ENCODE results near the gene KRTAP6-1. TPM values are rescaled to one million over a fixed set of nuclear protein-coding genes. Genes with fewer than 3 reads are reported as not detected.

Gene KRTAP6-1
- total RNA-seq, 2 experiments from 2014 or later = not detected

GRCh38 chr21:30563630-30564029 lies 50.1 kb downstream of the KRTAP6-1 start:
- Mint-ChIP-seq H3K9me3 (ENCODE audit: low read depth) (no peaks in the 10 kb centered on the region), H3K27me3 (no peaks in the 10 kb centered on the region), H3K4me1 (no peaks in the 10 kb centered on the region), H3K36me3 (ENCODE audit: low read depth) (no peaks in the 10 kb centered on the region), H3K4me3 (no peak overlapping the region), H3K27ac (no peak overlapping the region)
- ATAC-seq (no peak), DNase-seq (no peak)
- POLR2A ChIA-PET = no interaction called here
- intact Hi-C loops (cut with DNase I, micrococcal nuclease) = no loop called here
- CTCF ChIA-PET = no interaction called here

Other genes with a start within 250 kb of the KRTAP6-1 start
- not detected for gene KRTAP13-2, start 241.7 kb downstream of the KRTAP6-1 start, total RNA-seq
- gene KRTAP13-1, start 217.9 kb downstream of the KRTAP6-1 start, total RNA-seq = not detected
- gene KRTAP13-3, start 188.0 kb downstream of the KRTAP6-1 start, total RNA-seq = not detected
- gene KRTAP13-4, start 183.7 kb downstream of the KRTAP6-1 start, total RNA-seq = not detected
- not detected for gene KRTAP15-1, start 173.7 kb downstream of the KRTAP6-1 start, total RNA-seq
- not detected for gene KRTAP19-1, start 133.6 kb downstream of the KRTAP6-1 start, total RNA-seq
- gene KRTAP19-2, start 126.5 kb downstream of the KRTAP6-1 start, total RNA-seq = not detected
- gene KRTAP19-3, start 121.9 kb downstream of the KRTAP6-1 start, total RNA-seq = not detected
- gene KRTAP19-4, start 116.8 kb downstream of the KRTAP6-1 start, total RNA-seq = not detected
- gene KRTAP19-5, start 111.8 kb downstream of the KRTAP6-1 start, total RNA-seq = not detected
- gene KRTAP19-6, start 72.1 kb downstream of the KRTAP6-1 start, total RNA-seq = not detected
- gene KRTAP19-7, start 52.6 kb downstream of the KRTAP6-1 start, total RNA-seq = not detected
- gene KRTAP22-2, start 23.5 kb downstream of the KRTAP6-1 start, total RNA-seq = not detected
- gene KRTAP6-3, start 21.5 kb downstream of the KRTAP6-1 start, total RNA-seq = not detected
- gene KRTAP6-2, start 15.0 kb downstream of the KRTAP6-1 start, total RNA-seq = not detected
- gene KRTAP22-1, start 12.8 kb downstream of the KRTAP6-1 start, total RNA-seq = not detected
- not detected for gene KRTAP20-1, start 2.5 kb upstream of the KRTAP6-1 start, total RNA-seq
- gene KRTAP20-4, start 6.7 kb upstream of the KRTAP6-1 start, total RNA-seq = not detected
- gene KRTAP20-2, start 21.3 kb upstream of the KRTAP6-1 start, total RNA-seq = not detected
- gene KRTAP20-3, start 28.9 kb upstream of the KRTAP6-1 start, total RNA-seq = not detected
- gene KRTAP21-3, start 104.8 kb upstream of the KRTAP6-1 start, total RNA-seq = not detected
- gene KRTAP21-2, start 133.3 kb upstream of the KRTAP6-1 start, total RNA-seq = not detected
- gene KRTAP21-1, start 141.5 kb upstream of the KRTAP6-1 start, total RNA-seq = not detected
- not detected for gene KRTAP8-1, start 199.3 kb upstream of the KRTAP6-1 start, total RNA-seq
- not detected for gene KRTAP7-1, start 215.8 kb upstream of the KRTAP6-1 start, total RNA-seq